OCI-LY7 (cell line): ENCODE measurements around the gene EIF4E1B. TPM values are rescaled to one million over a fixed set of nuclear protein-coding genes. Genes with fewer than 3 reads are reported as not detected.

ENCODE experiments used
- BruUV-seq: library from RNA; stranded (reverse); fragments of 400-500 nt; replicated peaks from 2 replicates; lab custom pipeline; 2021; lab: Mats Ljungman, UMichigan
- CTCF ChIA-PET: fragments of 300-600 bp; sonication (Branson Sonifier 250); formaldehyde crosslinking; loops from one replicate; lab custom pipeline; 2022; ENCODE audit warnings: antibody characterized with exemption; ENCODE audit not compliant: unreplicated experiment; lab: Charles Lee
- POLR2A ChIA-PET: fragments of 300-600 bp; sonication (Branson Sonifier 250); formaldehyde crosslinking; loops from one replicate; lab custom pipeline; 2022; ENCODE audit warnings: antibody characterized with exemption; lab: Charles Lee
- DNase-seq: peaks from one replicate; pipeline ENCODE4 v3.0.0-alpha.2; 2015; ENCODE audit warnings: low spot score
- H2AFZ ChIP-seq: fragments of 200-600 bp; sonication (generic), shearing (Covaris generic); 2 replicates; pipeline ENCODE4 v1.6.1; 2014; ENCODE audit warnings: mild to moderate bottlenecking, antibody characterized with exemption, low read length, moderate library complexity
- H3K27ac ChIP-seq: fragments of 200-600 bp; sonication (generic); 2 replicates; pipeline ENCODE4 v1.5.1; 2014; ENCODE audit warnings: mixed run types, low read depth, mild to moderate bottlenecking, moderate library complexity, low read length, inconsistent platforms; ENCODE audit not compliant: poor library complexity, severe bottlenecking
- H3K36me3 ChIP-seq: fragments of 200-600 bp; sonication (generic); 2 replicates; pipeline ENCODE4 v1.6.1; 2014; ENCODE audit warnings: mild to moderate bottlenecking, antibody characterized with exemption, low read length, moderate library complexity, mixed read lengths; ENCODE audit not compliant: insufficient read depth
- H3K4me1 ChIP-seq: fragments of 200-600 bp; sonication (generic); 2 replicates; pipeline ENCODE4 v1.5.1; 2014; ENCODE audit warnings: mild to moderate bottlenecking, low read length; ENCODE audit not compliant: insufficient read depth, poor library complexity, severe bottlenecking
- H3K4me2 ChIP-seq: fragments of 200-600 bp; sonication (generic); 2 replicates; pipeline ENCODE4 v1.6.1; 2014; ENCODE audit warnings: mild to moderate bottlenecking, low read length
- H3K4me3 ChIP-seq: fragments of 200-600 bp; sonication (generic); 2 replicates; pipeline ENCODE4 v1.5.1; 2014; ENCODE audit warnings: mild to moderate bottlenecking, low read depth, low read length; ENCODE audit not compliant: poor library complexity, severe bottlenecking
- H3K79me2 ChIP-seq: fragments of 200-600 bp; sonication (generic); 2 replicates; pipeline ENCODE4 v1.6.1; 2016; ENCODE audit warnings: low read depth, mild to moderate bottlenecking, low read length, moderate library complexity, mixed read lengths; ENCODE audit not compliant: insufficient read depth
- H3K9me2 ChIP-seq: fragments of 200-600 bp; sonication (generic); 2 replicates; pipeline ENCODE4 v1.6.1; 2016; ENCODE audit warnings: mild to moderate bottlenecking, low read length, mixed read lengths; ENCODE audit not compliant: insufficient read depth
- H3K9me3 ChIP-seq: fragments of 200-600 bp; sonication (generic); 2 replicates; pipeline ENCODE4 v1.6.1; 2014; ENCODE audit warnings: mild to moderate bottlenecking, mixed run types, low read length, mixed read lengths
- H4K20me1 ChIP-seq: fragments of 200-600 bp; sonication (generic); 2 replicates; pipeline ENCODE4 v1.6.1; 2014; ENCODE audit warnings: mild to moderate bottlenecking, antibody characterized with exemption, low read length, moderate library complexity, mixed read lengths; ENCODE audit not compliant: insufficient read depth
- EZH2phosphoT487 ChIP-seq: fragments of 200-600 bp; sonication (generic); IDR thresholded peaks from 2 replicates; pipeline ENCODE4 v1.6.1; 2018; ENCODE audit warnings: low read depth, borderline replicate concordance, mild to moderate bottlenecking, mixed run types, antibody characterized with exemption, low read length, moderate library complexity, mixed read lengths
- intact Hi-C: fragments of 100-400 bp; cut with micrococcal nuclease; formaldehyde crosslinking; loops from one replicate; pipeline ENCODE4 v1.10.0; 2022; ENCODE audit not compliant: unreplicated experiment
- microRNA-seq: library from miRNA; unstranded; fragments of <30 nt; microRNA quantifications from one replicate; pipeline ENCODE4 v1.2.0, GENCODE V29; 2022; ENCODE audit warnings: borderline replicate concordance
- small RNA-seq: library from RNA; depleted of rRNA; stranded (forward); fragments of <200 nt; gene quantifications from one replicate; pipeline ENCODE3, GENCODE V24; 2014
- total RNA-seq, 2 experiments: library from RNA; depleted of rRNA in 1 of 2; stranded (reverse); fragments of >200 nt in 1 of 2; shearing (Covaris generic) in 1 of 2; gene quantifications; 2 replicates each; pipeline ENCODE4 v1.2.3, GENCODE V29; 2014 to 2022
- TF ChIP-seq, protein P1 (sequence below): fragments of 200-600 bp; sonication (generic); conservative IDR thresholded peaks from 2 replicates; pipeline ENCODE4 v1.5.1; 2014; ENCODE audit warnings: mild to moderate bottlenecking, antibody characterized with exemption, low read length, moderate library complexity, mixed read lengths

EIF4E1B gene
- total RNA-seq, 2 experiments from 2014 or later = 0.16 to 2.4 TPM

GRCh38 chr5:176694146-176694545 is 63.7 kb downstream of the EIF4E1B start:
- intact Hi-C loops = no loop called here
- Histone ChIP-seq H3K79me2 (no peaks in the 10 kb centered on the region), H3K36me3 (no peaks in the 10 kb centered on the region), H4K20me1 (no peaks in the 10 kb centered on the region), H2AFZ (no peak overlapping the region), H3K4me3 (no peak overlapping the region), H3K9me2 (no peaks in the 10 kb centered on the region), H3K27ac (no peak overlapping the region), H3K9me3 (no peaks in the 10 kb centered on the region), H3K4me1 (no peaks in the 10 kb centered on the region), H3K4me2 (no peak overlapping the region)
- TF ChIP-seq EZH2phosphoT487 = no peak
- TF ChIP-seq, protein P1, sequence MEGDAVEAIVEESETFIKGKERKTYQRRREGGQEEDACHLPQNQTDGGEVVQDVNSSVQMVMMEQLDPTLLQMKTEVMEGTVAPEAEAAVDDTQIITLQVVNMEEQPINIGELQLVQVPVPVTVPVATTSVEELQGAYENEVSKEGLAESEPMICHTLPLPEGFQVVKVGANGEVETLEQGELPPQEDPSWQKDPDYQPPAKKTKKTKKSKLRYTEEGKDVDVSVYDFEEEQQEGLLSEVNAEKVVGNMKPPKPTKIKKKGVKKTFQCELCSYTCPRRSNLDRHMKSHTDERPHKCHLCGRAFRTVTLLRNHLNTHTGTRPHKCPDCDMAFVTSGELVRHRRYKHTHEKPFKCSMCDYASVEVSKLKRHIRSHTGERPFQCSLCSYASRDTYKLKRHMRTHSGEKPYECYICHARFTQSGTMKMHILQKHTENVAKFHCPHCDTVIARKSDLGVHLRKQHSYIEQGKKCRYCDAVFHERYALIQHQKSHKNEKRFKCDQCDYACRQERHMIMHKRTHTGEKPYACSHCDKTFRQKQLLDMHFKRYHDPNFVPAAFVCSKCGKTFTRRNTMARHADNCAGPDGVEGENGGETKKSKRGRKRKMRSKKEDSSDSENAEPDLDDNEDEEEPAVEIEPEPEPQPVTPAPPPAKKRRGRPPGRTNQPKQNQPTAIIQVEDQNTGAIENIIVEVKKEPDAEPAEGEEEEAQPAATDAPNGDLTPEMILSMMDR = no peak
- BruUV-seq = no TSS peak
- DNase-seq = no peak
- CTCF ChIA-PET = interaction anchor here (0.6 kb wide), 1 partner anchor 33 kb away, joined by 3 read pairs; no protein-coding TSS in a partner anchor
- POLR2A ChIA-PET = no interaction called here

- Histone ChIP-seq H3K4me1 (no peaks in the 10 kb centered on the region), H2AFZ (no peak overlapping the region), H3K4me2 (no peak overlapping the region), H4K20me1 (no peaks in the 10 kb centered on the region), H3K9me2 (no peaks in the 10 kb centered on the region), H3K27ac (no peak overlapping the region), H3K4me3 (no peak overlapping the region), H3K36me3 (no peaks in the 10 kb centered on the region), H3K9me3 (no peaks in the 10 kb centered on the region), H3K79me2 (no peaks in the 10 kb centered on the region)
- intact Hi-C loops = no loop called here
- ChIA-PET CTCF (no interaction called here), POLR2A (no interaction called here)
- no peak for DNase-seq
- TF ChIP-seq, protein P1 = no peak
- no peak for TF ChIP-seq EZH2phosphoT487
- BruUV-seq = no TSS peak
These were observed 64.2 kb downstream of the EIF4E1B start for GRCh38 chr5:176694631-176695030.

DNA sequence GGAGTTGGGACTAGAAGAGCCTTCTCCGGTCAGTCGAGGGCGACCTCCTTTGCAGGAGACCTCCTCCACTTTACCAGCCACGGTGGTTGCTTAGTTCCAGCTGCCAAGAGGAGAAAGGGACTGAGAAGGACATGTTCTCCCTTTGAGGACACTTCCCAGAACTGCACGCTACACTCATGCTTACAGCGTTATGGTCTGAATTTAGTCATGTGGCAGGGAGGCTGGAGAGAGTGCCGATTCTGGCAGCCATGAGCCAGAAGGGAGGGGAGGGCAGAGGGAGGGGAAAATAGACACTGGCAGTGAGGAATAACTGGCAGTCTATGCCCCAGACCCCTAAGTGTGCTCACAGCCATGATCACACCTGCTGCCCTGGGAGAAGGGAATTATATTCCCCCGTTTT is 64.6 kb downstream of the EIF4E1B start:
- no TSS peak for BruUV-seq
- no peaks in the 10 kb centered on the region for H3K4me1 ChIP-seq
- no peak overlapping the region for H2AFZ ChIP-seq
- no peak overlapping the region for H3K27ac ChIP-seq
- no peaks in the 10 kb centered on the region for H4K20me1 ChIP-seq
- no peaks in the 10 kb centered on the region for H3K9me3 ChIP-seq
- ChIA-PET POLR2A (no interaction called here), CTCF (no interaction called here)
- no peaks in the 10 kb centered on the region for H3K9me2 ChIP-seq
- intact Hi-C loops = no loop called here
- H3K79me2 ChIP-seq = no peaks in the 10 kb centered on the region
- DNase-seq = no peak
- no peak overlapping the region for H3K4me3 ChIP-seq
- TF ChIP-seq, protein P1 = no peak
- no peak for TF ChIP-seq EZH2phosphoT487
- no peak overlapping the region for H3K4me2 ChIP-seq
- H3K36me3 ChIP-seq = no peaks in the 10 kb centered on the region

Small RNAs within 50 kb of the gene (microRNA-seq; reads per million reads assigned to microRNA genes)
- not detected for gene MIR4281

Small RNAs within 50 kb of the gene (small RNA-seq; reads per million reads assigned to genes)
- gene MIR4281 = not detected

Other genes with a start within 250 kb of the EIF4E1B start
- gene NOP16, start 242.1 kb upstream of the EIF4E1B start, total RNA-seq (2014; rRNA removed; shearing (Covaris generic)) = 83.8 and 91.5 TPM in 2 replicates
- 63.8 and 86.4 TPM in 2 replicates for gene NOP16, start 242.1 kb upstream of the EIF4E1B start, total RNA-seq (2022)
- gene HIGD2A, start 241.9 kb upstream of the EIF4E1B start, total RNA-seq (2014; rRNA removed; shearing (Covaris generic)) = 140 and 223 TPM in 2 replicates
- 145 and 155 TPM in 2 replicates for gene HIGD2A, start 241.9 kb upstream of the EIF4E1B start, total RNA-seq (2022)
- gene CLTB, start 214.1 kb upstream of the EIF4E1B start, total RNA-seq (2014; rRNA removed; shearing (Covaris generic)) = 53.4 and 69.2 TPM in 2 replicates
- 44.5 and 53.0 TPM in 2 replicates for gene CLTB, start 214.1 kb upstream of the EIF4E1B start, total RNA-seq (2022)
- gene FAF2, start 182.3 kb upstream of the EIF4E1B start, total RNA-seq (2014; rRNA removed; shearing (Covaris generic)) = 27.9 and 36.9 TPM in 2 replicates
- 46.4 and 49.7 TPM in 2 replicates for gene FAF2, start 182.3 kb upstream of the EIF4E1B start, total RNA-seq (2022)
- gene RNF44, start 93.3 kb upstream of the EIF4E1B start, total RNA-seq (2014; rRNA removed; shearing (Covaris generic)) = 47.4 and 61.2 TPM in 2 replicates
- 164 and 207 TPM in 2 replicates for gene RNF44, start 93.3 kb upstream of the EIF4E1B start, total RNA-seq (2022)
- 0.25 and 0.33 TPM in 2 replicates for gene CDHR2, start 81.3 kb upstream of the EIF4E1B start, total RNA-seq (2014; rRNA removed; shearing (Covaris generic))
- 2.8 and 3.8 TPM in 2 replicates for gene CDHR2, start 81.3 kb upstream of the EIF4E1B start, total RNA-seq (2022)
- 3.8 and 4.9 TPM in 2 replicates for gene GPRIN1, start 20.5 kb upstream of the EIF4E1B start, total RNA-seq (2014; rRNA removed; shearing (Covaris generic))
- gene GPRIN1, start 20.5 kb upstream of the EIF4E1B start, total RNA-seq (2022) = 4.5 and 5.3 TPM in 2 replicates
- 0.50 and 0.70 TPM in 2 replicates for gene SNCB, start 141 bp upstream of the EIF4E1B start, total RNA-seq (2014; rRNA removed; shearing (Covaris generic))
- 3.5 TPM in 2 replicates for gene SNCB, start 141 bp upstream of the EIF4E1B start, total RNA-seq (2022)
- 9.3 and 10.3 TPM in 2 replicates for gene TSPAN17, start 16.8 kb downstream of the EIF4E1B start, total RNA-seq (2014; rRNA removed; shearing (Covaris generic))
- 18.4 and 23.3 TPM in 2 replicates for gene TSPAN17, start 16.8 kb downstream of the EIF4E1B start, total RNA-seq (2022)
- gene UNC5A, start 179.9 kb downstream of the EIF4E1B start, total RNA-seq (2014; rRNA removed; shearing (Covaris generic)) = not detected in 2 replicates
- gene UNC5A, start 179.9 kb downstream of the EIF4E1B start, total RNA-seq (2022) = not detected in 2 replicates